LNCAP (cell line): ENCODE results near the gene FIBP.

Source experiments
- CTCF ChIP-seq: fragments of 450-650 bp; IDR thresholded peaks from 2 replicates; pipeline ENCODE4 v1.5.1; 2017; ENCODE audit warnings: mild to moderate bottlenecking

FIBP gene

GRCh38 chr11:65885231-65885630 lies 3.0 kb downstream of the FIBP start:
- no peak for TF ChIP-seq CTCF

- TF ChIP-seq CTCF, result peak; percentile 100
Measured at GRCh38 chr11:65884716-65885092, 3.6 kb downstream of the FIBP start.

- TF ChIP-seq CTCF, result no peak
Measured at GRCh38 chr11:65883786-65884715, 4.2 kb downstream of the FIBP start.

- no peak for TF ChIP-seq CTCF
Measured at GRCh38 chr11:65883058-65883761, 5.1 kb downstream of the FIBP start.

GRCh38 chr11:65882120-65883057 lies 5.9 kb downstream of the FIBP start:
- no peak for TF ChIP-seq CTCF

GRCh38 chr11:65880844-65881421 lies 7.3 kb downstream of the FIBP start:
- no peak for TF ChIP-seq CTCF

- TF ChIP-seq CTCF, result no peak
Measured at GRCh38 chr11:65880027-65880426, 8.2 kb downstream of the FIBP start.
